H9 (cell line): ENCODE measurements around the gene PHETA1. TPM values are rescaled to one million over a fixed set of nuclear protein-coding genes. Genes with fewer than 3 reads are reported as not detected.

ENCODE experiments used
- DNase-seq: peaks from one replicate; pipeline ENCODE4 v3.0.0-alpha.2; 2017
- H2AFZ ChIP-seq: one replicate; pipeline ENCODE4 v1.6.1; 2013; ENCODE audit warnings: mild to moderate bottlenecking, low read length, control low read depth, moderate library complexity
- H2AK5ac ChIP-seq: 2 replicates; pipeline ENCODE4 v1.6.1; 2013; ENCODE audit warnings: low read length, control low read depth, mixed read lengths; ENCODE audit not compliant: insufficient read length
- H2BK120ac ChIP-seq: one replicate; pipeline ENCODE4 v1.6.1; 2013; ENCODE audit warnings: low read depth, mild to moderate bottlenecking, low read length, control low read depth, inconsistent platforms; ENCODE audit not compliant: poor library complexity, severe bottlenecking
- H2BK12ac ChIP-seq: 2 replicates; pipeline ENCODE4 v1.6.1; 2013; ENCODE audit warnings: low read length, control low read depth, mixed read lengths, low read depth; ENCODE audit not compliant: insufficient read length
- H2BK15ac ChIP-seq: 2 replicates; pipeline ENCODE4 v1.6.1; 2013; ENCODE audit warnings: low read depth, low read length, control low read depth
- H2BK20ac ChIP-seq: one replicate; pipeline ENCODE4 v1.6.1; 2013; ENCODE audit warnings: low read depth, mild to moderate bottlenecking, low read length, control low read depth, inconsistent platforms; ENCODE audit not compliant: poor library complexity, severe bottlenecking
- H2BK5ac ChIP-seq: 2 replicates; pipeline ENCODE4 v1.6.1; 2013; ENCODE audit warnings: low read length, control low read depth, mixed read lengths; ENCODE audit not compliant: insufficient read length
- H3K14ac ChIP-seq: 2 replicates; pipeline ENCODE4 v1.6.1; 2013; ENCODE audit warnings: low read length, control low read depth; ENCODE audit not compliant: insufficient read depth
- H3K18ac ChIP-seq: 2 replicates; pipeline ENCODE4 v1.6.1; 2013; ENCODE audit warnings: low read depth, mild to moderate bottlenecking, mixed read lengths, low read length, control low read depth; ENCODE audit not compliant: insufficient read length
- H3K23ac ChIP-seq: 2 replicates; pipeline ENCODE4 v1.6.1; 2013; ENCODE audit warnings: low read length, control low read depth, mixed read lengths, low read depth; ENCODE audit not compliant: insufficient read length
- H3K23me2 ChIP-seq: 2 replicates; pipeline ENCODE4 v1.6.1; 2013; ENCODE audit warnings: low read depth, mild to moderate bottlenecking, mixed read lengths, low read length, control low read depth; ENCODE audit not compliant: insufficient read length, poor library complexity, severe bottlenecking
- H3K27ac ChIP-seq: 2 replicates; pipeline ENCODE4 v1.5.1; 2013; ENCODE audit warnings: low read length, control low read depth, mixed read lengths, low read depth; ENCODE audit not compliant: insufficient read length
- H3K27me3 ChIP-seq: 2 replicates; pipeline ENCODE4 v1.6.1; 2013; ENCODE audit warnings: low read length, control low read depth, inconsistent platforms; ENCODE audit not compliant: insufficient read depth
- H3K4ac ChIP-seq: 2 replicates; pipeline ENCODE4 v1.6.1; 2013; ENCODE audit warnings: low read depth, mild to moderate bottlenecking, control low read depth, inconsistent platforms, low read length, moderate library complexity
- H3K4me1 ChIP-seq: 2 replicates; pipeline ENCODE4 v1.6.1; 2013; ENCODE audit warnings: low read length, control low read depth, inconsistent platforms; ENCODE audit not compliant: insufficient read depth
- H3K4me2 ChIP-seq: 2 replicates; pipeline ENCODE4 v1.6.1; 2013; ENCODE audit warnings: low read length, control low read depth, mixed read lengths; ENCODE audit not compliant: insufficient read length, insufficient read depth
- H3K56ac ChIP-seq: 2 replicates; pipeline ENCODE4 v1.6.1; 2013; ENCODE audit warnings: low read depth, mild to moderate bottlenecking, mixed read lengths, low read length, control low read depth; ENCODE audit not compliant: insufficient read length
- H3K79me1 ChIP-seq: 2 replicates; pipeline ENCODE4 v1.6.1; 2013; ENCODE audit warnings: low read depth, mild to moderate bottlenecking, moderate library complexity, low read length, control low read depth, inconsistent platforms; ENCODE audit not compliant: insufficient read depth, poor library complexity, severe bottlenecking
- H3K79me2 ChIP-seq: 2 replicates; pipeline ENCODE4 v1.6.1; 2013; ENCODE audit warnings: low read length, control low read depth, inconsistent platforms; ENCODE audit not compliant: insufficient read depth
- H3K9ac ChIP-seq: 2 replicates; pipeline ENCODE4 v1.6.1; 2013; ENCODE audit warnings: low read length, control low read depth, mixed read lengths; ENCODE audit not compliant: insufficient read length; ENCODE audit errors: extremely low read depth
- H3K9me3 ChIP-seq: one replicate; pipeline ENCODE4 v1.6.1; 2013; ENCODE audit warnings: low read depth, low read length, inconsistent platforms; ENCODE audit not compliant: control insufficient read depth
- H3T11ph ChIP-seq: one replicate; pipeline ENCODE4 v1.6.1; 2013; ENCODE audit warnings: mild to moderate bottlenecking, low read length, control low read depth, inconsistent platforms
- H4K20me1 ChIP-seq: one replicate; pipeline ENCODE4 v1.6.1; 2013; ENCODE audit not compliant: control insufficient read depth, insufficient read length, insufficient read depth
- H4K5ac ChIP-seq: 2 replicates; pipeline ENCODE4 v1.6.1; 2013; ENCODE audit warnings: low read depth, mild to moderate bottlenecking, mixed read lengths, low read length, control low read depth; ENCODE audit not compliant: insufficient read length
- H4K8ac ChIP-seq: replicated peaks from 2 replicates; pipeline ENCODE4 v1.6.1; 2013; ENCODE audit warnings: low read length, control low read depth, mixed read lengths, low read depth; ENCODE audit not compliant: insufficient read length
- H4K91ac ChIP-seq: 2 replicates; pipeline ENCODE4 v1.6.1; 2013; ENCODE audit warnings: low read depth, mild to moderate bottlenecking, moderate library complexity, mixed read lengths, low read length, control low read depth; ENCODE audit not compliant: insufficient read length
- H3K27ac Mint-ChIP-seq, 3 experiments: 2 replicates in 2 of 3; 3 replicates in 1 of 3; pipeline ENCODE4 v1.8.0; 2020 to 2021; ENCODE audit warnings: mixed read lengths in 3 of 3, mild to moderate bottlenecking in 1 of 3, moderate library complexity in 1 of 3
- H3K27me3 Mint-ChIP-seq: 2 replicates; pipeline ENCODE4 v1.8.0; 2021; ENCODE audit warnings: low read depth, mild to moderate bottlenecking, moderate library complexity, mixed read lengths
- H3K36me3 Mint-ChIP-seq, 3 experiments: 2 replicates in 2 of 3; 3 replicates in 1 of 3; pipeline ENCODE4 v1.8.0; 2020 to 2021; ENCODE audit warnings: low read depth in 3 of 3, mixed read lengths in 3 of 3; ENCODE audit not compliant: insufficient read depth in 1 of 3
- H3K4me1 Mint-ChIP-seq, 2 experiments: 2 replicates each; pipeline ENCODE4 v1.8.0; 2020; ENCODE audit warnings: mixed read lengths in 2 of 2
- H3K4me3 Mint-ChIP-seq, 2 experiments: 2 replicates in 1 of 2; 3 replicates in 1 of 2; pipeline ENCODE4 v1.8.0; 2020 to 2021; ENCODE audit warnings: mild to moderate bottlenecking in 2 of 2, mixed read lengths in 2 of 2, moderate library complexity in 1 of 2
- H3K9me3 Mint-ChIP-seq, 2 experiments: 2 replicates in 1 of 2; 3 replicates in 1 of 2; pipeline ENCODE4 v1.8.0; 2020; ENCODE audit warnings: mild to moderate bottlenecking in 2 of 2, mixed read lengths in 2 of 2, moderate library complexity in 1 of 2
- WGBS: extraction: QIAGEN DNeasy Blood & Tissue Kit; methylation state at CpG from one replicate; pipeline ENCODE4 v1.1.7; 2013; ENCODE audit warnings: missing lambda C conversion rate, low lambda C conversion rate, mixed read lengths; ENCODE audit not compliant: insufficient read length; ENCODE audit errors: extremely low coverage; 5-methylcytosine and 5-hydroxymethylcytosine counted together
- total RNA-seq: library from RNA; stranded (reverse); gene quantifications from 2 replicates; pipeline ENCODE4 v1.2.1, GENCODE V29; 2021
- TF ChIP-seq, protein P1 (sequence below): fragments of 200-600 bp; sonication (generic); conservative IDR thresholded peaks from 3 replicates; pipeline ENCODE4 v1.8.0; 2021; ENCODE audit warnings: antibody characterized with exemption, mild to moderate bottlenecking

The PHETA1 gene
- total RNA-seq, 1 experiment from 2014 or later = 13.1 TPM

DNA sequence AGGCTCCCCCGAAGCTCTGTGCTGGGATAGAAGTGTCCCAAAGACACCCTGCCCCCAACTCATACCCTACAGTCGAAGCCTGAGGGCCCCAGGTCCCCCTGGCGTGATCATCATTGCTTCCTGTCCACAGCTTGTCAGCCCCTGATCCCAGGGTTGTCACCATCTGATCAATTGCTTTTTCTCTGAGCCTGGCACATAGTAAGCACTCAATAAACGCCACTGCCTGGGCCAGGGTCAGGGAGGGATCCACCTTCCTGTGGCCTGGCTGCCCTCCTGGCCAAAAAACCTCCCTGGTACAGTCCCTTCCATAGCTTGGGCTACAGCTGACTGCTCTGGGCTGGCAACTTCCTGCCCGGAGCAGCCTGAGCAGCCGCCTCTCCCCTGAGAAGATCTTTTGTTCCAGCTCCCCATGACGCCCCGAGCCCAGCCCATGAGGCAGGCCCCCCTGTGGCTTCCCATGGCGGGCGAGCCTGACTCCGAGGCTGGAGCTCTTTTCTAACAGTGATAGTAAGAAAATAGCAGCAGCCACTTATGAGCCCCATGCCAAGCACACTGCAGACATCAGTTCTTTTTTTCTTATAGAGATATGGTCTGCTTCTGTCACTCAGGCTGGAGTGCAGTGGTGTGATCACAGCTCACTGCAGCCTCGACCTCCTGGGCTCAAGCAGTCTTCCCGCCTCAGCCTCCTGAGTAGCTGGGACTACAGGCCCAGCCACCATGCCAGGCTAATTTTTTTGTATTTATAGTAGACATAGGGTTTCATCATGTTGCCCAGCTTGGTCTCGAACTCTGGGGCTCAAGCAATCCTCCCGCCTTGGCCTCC lies 43.3 kb upstream of the PHETA1 start:
- no CpG with 5 or more reads among the region's 15 CpGs for WGBS
- H3K4me3 Mint-ChIP-seq = peak overlapping the region; percentile 31 to 40
- peak; percentile 72 for DNase-seq

More for the DNA sequence above, 43.3 kb upstream of the PHETA1 start:
- Histone ChIP-seq H3K79me1 (peaks cover 5% of the 10 kb centered on the region), H2BK120ac (no peak overlapping the region), H3K9me3 (no peaks in the 10 kb centered on the region), H4K91ac (no peak overlapping the region), H2BK5ac (no peak overlapping the region), H3K27ac (peak overlapping the region; percentile 18), H4K5ac (no peak overlapping the region), H4K8ac (no peak overlapping the region), H4K20me1 (no peaks in the 10 kb centered on the region), H3K23ac (no peak overlapping the region), H3K4me1 (peaks cover 6% of the 10 kb centered on the region), H3K56ac (no peak overlapping the region), H2AK5ac (no peak overlapping the region), H2AFZ (no peak overlapping the region), H3K18ac (peak overlapping the region; percentile 9), H2BK12ac (no peak overlapping the region), H3K4ac (no peak overlapping the region), H3K79me2 (peaks cover 49% of the 10 kb centered on the region; the same call in 1 of the 2 replicates), H3T11ph (no peak overlapping the region), H3K4me2 (no peak overlapping the region), H3K9ac (no peak overlapping the region), H2BK20ac (no peak overlapping the region), H3K27me3 (no peaks in the 10 kb centered on the region), H2BK15ac (no peak overlapping the region), H3K23me2 (peaks cover 1% of the 10 kb centered on the region), H3K14ac (0 out of 2 replicates have a peak overlapping the region, but pooled peaks have one; percentile 4)
- TF ChIP-seq, protein P1, sequence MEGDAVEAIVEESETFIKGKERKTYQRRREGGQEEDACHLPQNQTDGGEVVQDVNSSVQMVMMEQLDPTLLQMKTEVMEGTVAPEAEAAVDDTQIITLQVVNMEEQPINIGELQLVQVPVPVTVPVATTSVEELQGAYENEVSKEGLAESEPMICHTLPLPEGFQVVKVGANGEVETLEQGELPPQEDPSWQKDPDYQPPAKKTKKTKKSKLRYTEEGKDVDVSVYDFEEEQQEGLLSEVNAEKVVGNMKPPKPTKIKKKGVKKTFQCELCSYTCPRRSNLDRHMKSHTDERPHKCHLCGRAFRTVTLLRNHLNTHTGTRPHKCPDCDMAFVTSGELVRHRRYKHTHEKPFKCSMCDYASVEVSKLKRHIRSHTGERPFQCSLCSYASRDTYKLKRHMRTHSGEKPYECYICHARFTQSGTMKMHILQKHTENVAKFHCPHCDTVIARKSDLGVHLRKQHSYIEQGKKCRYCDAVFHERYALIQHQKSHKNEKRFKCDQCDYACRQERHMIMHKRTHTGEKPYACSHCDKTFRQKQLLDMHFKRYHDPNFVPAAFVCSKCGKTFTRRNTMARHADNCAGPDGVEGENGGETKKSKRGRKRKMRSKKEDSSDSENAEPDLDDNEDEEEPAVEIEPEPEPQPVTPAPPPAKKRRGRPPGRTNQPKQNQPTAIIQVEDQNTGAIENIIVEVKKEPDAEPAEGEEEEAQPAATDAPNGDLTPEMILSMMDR = no peak
- peaks cover 4 to 14% (median 9%) of the 10 kb centered on the region in 3 experiments; a peak in 5 of 7 replicates for H3K36me3 Mint-ChIP-seq
- no peaks in the 10 kb centered on the region for H3K27me3 Mint-ChIP-seq
- H3K4me1 Mint-ChIP-seq = peaks cover 57 to 70% of the 10 kb centered on the region in 2 experiments
- no peaks in the 10 kb centered on the region for H3K9me3 Mint-ChIP-seq
- H3K27ac Mint-ChIP-seq = peak overlapping the region; percentile 82 to 96 (median 93); a peak in 6 of 7 replicates
